ENCODE measurements around the gene PHACTR2. TPM values are rescaled to one million over a fixed set of nuclear protein-coding genes. Genes with fewer than 3 reads are reported as not detected.

PHACTR2 gene
- total RNA-seq, 2 experiments from 2014 or later = 24.2 to 26.2 TPM

DNA sequence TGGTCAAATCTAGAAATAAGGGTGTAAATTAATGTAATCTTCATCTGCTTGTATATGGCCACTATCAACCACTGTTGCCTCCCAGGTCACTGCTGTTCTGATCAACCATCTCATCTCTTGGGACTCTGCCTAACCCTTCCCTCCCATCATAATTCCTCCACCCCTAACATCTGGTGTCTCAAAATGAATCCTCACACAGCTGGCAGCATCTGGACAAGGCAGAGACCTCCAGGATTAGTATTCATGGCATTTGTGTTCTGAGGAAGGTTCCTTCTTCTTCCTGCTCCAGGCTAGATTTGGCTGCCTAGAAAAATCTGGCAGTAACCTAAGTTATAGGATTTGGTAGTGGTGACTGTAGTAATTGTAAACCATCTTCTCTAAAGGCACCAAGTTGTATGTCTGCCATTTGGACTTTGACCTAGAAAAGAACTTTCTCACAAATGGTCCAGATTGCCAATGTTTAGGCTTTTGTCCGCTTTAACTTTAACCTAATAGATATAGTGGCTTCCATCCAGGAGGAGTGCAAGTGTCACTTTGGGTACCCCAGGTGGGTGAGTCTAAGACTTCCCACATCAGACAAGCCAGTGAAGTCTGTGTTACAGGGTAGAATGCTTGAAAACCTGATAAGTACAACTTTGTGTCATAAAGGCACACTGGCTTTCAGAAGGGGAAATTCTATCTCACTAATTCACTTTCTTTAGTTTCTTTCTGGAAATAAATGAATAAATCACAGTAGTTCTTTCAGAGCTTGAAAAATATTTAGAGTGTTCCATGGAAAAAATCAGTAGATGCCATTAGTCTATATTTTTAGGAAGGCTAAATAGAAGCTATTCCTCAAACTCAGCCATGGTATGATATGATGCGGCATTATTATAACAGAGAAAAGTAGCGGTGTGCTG, 3.0 kb upstream of the PHACTR2 start:
- POLR2A ChIA-PET = no interaction called here

DNA sequence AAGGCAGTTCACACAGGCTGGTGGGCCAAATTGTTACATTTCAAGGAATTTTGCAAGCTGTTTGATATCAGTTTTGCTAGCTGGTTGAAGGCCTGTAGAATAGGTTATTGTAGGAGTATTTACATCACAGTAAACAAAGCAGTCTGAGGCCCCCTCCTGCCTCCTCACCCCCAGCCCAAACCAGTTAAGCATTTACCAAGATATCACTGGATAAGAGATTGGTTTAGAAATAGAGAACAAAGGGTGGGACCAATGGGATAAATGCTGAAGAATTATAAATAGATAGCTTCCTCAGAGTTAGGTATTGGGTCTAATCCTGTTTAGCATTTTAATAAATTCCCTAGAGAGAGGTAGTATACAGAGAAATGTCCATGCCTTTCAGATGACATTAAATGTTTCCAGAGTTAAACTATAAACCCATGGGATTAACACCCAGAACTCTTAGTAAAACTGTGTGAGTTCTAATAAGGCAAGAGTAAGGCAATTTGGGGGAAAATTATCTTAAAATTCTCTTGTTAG, 2.3 kb upstream of the PHACTR2 start:
- POLR2A ChIA-PET = no interaction called here
- CTCF ChIA-PET = interaction anchor here (0.6 kb wide), 1 partner anchor 123 kb away, joined by 3 read pairs; no protein-coding TSS in a partner anchor

More for the DNA sequence above, 3.0 kb upstream of the PHACTR2 start:
- CTCF ChIA-PET = no interaction called here

DNA sequence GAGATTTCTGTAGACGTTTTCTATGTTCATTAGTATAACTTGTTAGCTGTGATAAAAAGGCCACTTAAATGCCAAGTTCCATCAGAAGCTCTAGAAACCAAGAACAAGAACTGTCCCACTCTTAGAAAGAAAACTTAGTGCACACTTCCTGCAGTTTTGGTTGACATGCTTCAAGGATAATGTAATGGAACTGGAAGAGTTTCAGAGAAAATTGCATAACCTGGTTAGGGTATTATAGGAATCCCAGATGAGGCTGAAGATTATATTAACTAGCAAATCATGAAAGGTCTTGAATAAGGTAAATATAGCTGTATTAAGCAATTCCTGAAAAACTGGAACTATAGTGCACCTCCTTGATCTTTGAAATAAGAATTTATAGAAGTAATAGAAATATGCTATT, 1.8 kb upstream of the PHACTR2 start:
- ChIA-PET CTCF (interaction anchor here (0.6 to 0.7 kb wide), 3 partner anchors 123 to 820 kb away, joined by 3 read pairs; no protein-coding TSS in a partner anchor), POLR2A (no interaction called here)

DNA sequence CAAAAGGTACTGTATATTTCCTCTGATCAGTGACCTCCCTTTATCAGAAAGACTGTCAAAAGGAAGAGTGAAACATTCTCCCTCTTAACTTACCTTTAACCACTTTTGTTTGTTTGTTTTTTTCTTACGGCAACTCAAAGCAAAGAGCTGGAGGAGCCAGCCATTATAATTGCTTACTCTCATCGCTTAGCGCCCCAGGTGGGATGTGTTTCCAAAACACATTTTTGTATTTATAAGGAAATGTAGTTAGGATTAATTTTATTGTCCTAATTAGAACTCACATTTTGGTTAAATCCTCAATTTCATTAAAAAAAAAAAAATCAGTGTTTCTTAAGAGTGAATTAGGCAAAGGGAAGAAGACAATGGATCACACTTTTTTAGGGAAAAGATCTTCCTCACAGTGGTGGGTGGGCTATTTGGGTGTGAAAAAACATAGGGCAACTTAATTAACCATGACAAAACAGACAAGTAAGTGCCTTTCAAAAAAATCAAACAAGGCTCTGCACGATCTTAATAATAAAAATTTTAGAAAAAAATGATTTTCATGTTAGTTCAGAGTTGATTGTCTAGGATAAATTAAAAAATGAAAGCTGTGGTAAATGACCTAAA, 1.2 kb upstream of the PHACTR2 start:
- CTCF ChIA-PET = interaction anchor here (0.6 to 0.7 kb wide), 2 partner anchors 282 to 820 kb away, joined by 3 read pairs; no protein-coding TSS in a partner anchor

DNA sequence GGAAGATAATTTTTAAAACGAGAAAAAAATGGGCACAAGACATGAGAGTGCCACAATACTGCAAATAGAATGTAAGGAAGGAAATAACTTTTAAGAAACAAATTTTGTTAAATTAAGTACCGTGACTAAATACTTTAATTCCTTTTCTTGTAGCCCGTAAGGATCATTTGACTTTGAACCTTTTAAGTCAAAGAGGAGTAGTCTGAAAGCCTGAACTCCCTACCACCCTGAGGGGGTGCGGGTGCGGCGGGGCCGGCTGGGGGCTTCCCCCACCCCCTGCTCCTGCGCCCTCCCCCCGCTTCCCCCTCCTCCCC, 231 bp upstream of the PHACTR2 start:
- CTCF ChIA-PET = no interaction called here
- POLR2A ChIA-PET = interaction anchor here (0.6 kb wide), 1 partner anchor 380 kb away, joined by 8 read pairs; no protein-coding TSS in a partner anchor

More for the DNA sequence above, 1.2 kb upstream of the PHACTR2 start:
- POLR2A ChIA-PET = no interaction called here

DNA sequence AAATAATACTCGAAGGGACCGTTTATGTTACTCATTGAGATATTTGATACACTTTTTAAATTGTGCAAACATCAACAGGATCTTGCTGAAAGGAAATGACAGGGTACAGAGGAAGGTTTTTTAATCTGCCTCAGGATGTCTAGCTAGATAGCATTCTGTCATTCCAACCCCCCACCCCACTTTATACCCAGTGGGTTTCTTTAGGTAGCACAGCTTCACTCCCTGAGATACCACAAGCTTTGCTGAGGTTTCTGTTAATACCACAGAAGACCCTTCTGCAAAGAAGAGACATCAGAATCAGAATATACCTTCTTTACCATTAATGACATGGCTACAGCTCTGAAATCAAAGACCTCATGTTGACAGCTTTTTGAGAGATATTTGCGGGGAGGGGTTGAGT, 1.3 kb downstream of the PHACTR2 start:
- ChIA-PET POLR2A (no interaction called here), CTCF (interaction anchor here (0.6 kb wide), 1 partner anchor 222 kb away, joined by 3 read pairs; no protein-coding TSS in a partner anchor)

DNA sequence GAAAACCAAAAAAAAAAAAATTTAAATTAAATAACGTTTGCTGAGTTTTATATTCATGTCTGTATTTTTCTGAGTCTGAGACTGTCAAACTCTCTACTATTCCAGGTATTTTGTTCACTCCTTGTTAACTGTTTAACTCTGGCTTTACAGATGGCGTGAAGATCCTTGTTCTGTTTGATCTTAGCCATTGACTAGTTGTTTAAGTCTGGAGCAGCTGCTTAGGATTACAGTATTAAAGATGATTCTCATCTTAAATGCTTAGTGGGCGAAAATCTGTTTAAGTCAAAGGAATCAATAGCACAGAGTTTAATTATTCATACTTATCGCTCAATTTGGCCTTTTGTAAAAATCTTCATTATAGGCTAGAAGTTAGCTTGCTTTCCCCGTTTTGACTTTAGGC, 2.4 kb downstream of the PHACTR2 start:
- CTCF ChIA-PET = interaction anchor here (0.9 kb wide), 1 partner anchor 9 kb away, joined by 3 read pairs; no protein-coding TSS in a partner anchor
- POLR2A ChIA-PET = no interaction called here

DNA sequence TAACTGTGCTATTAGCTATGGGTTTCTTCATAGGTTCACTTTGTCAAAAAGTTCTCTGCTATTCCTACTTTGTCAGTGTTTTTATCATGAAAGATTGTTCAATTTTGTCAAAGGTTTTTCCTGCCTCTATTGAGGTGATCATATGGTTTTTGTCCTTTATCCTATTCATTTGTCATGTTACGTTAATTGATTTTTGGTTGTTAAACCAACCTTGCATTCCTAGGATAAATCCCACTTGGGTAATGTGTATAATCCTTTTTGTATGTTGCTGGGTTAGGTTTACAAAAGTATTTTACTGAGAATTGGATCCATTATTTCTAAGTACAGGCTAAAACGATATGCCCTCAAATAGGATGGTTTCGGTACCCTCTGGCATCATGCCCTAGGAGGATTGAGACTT, 5.0 kb downstream of the PHACTR2 start:
- CTCF ChIA-PET = no interaction called here

DNA sequence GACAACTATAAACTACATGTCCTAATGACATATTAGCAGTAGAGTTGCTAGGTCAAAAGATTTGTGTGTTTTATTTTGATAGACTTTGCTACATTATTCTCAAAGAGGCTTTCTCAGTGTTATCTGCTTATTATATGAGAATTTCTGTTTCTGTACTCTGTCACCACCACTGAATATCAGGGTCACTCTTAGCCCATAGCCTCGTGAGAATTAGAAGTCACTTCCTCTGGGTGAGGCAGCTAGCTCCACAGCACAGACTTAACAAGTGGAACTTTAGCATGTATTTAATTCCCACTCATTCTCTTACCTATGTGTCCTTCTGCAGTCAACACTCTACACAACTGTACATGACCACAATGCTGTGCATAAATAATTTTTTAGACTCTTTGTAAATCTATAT, 6.7 kb downstream of the PHACTR2 start:
- POLR2A ChIA-PET = no interaction called here
- CTCF ChIA-PET = no interaction called here

More for the DNA sequence above, 5.0 kb downstream of the PHACTR2 start:
- POLR2A ChIA-PET = interaction anchor here (0.6 kb wide), 1 partner anchor 65 kb away, joined by 3 read pairs; no protein-coding TSS in a partner anchor

DNA sequence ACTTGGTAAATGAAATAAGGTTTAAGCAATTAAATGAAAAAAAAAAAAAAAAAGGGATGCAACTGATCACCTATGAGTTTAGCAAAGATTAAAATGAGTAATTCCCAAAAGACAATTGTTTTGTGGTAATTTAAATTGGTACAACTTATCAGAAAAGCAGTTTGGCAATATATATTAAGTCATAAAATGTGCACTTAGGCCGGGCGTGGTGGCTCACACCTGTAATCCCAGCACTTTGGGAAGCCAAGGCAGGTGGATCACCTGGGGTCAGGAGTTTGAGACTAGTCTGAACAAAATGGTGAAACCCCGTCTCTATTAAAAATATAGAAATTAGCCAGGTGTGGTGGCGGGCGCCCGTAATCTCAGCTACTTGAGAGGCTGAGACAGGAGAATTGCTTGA, 7.9 kb downstream of the PHACTR2 start:
- CTCF ChIA-PET = no interaction called here
- POLR2A ChIA-PET = no interaction called here

DNA sequence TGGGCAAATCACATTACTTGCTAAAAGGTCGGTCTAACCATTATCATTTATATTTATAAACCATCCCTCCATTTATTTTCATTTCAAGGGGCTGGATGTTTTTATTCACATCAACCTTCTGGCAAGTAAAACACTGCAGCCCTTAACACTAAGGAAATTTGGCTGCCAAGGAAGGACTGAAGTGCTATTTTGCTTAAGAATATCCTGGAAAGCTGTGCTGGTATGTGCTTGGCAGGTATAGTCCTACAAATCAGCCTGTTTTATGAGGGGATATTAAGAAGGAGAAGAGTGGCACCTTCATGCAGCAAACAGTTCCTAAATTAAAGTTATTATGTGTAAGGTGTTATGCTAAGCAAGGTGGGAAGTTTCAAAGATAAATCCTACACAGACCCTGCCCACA, 9.8 kb downstream of the PHACTR2 start:
- ChIA-PET CTCF (no interaction called here), POLR2A (no interaction called here)

DNA sequence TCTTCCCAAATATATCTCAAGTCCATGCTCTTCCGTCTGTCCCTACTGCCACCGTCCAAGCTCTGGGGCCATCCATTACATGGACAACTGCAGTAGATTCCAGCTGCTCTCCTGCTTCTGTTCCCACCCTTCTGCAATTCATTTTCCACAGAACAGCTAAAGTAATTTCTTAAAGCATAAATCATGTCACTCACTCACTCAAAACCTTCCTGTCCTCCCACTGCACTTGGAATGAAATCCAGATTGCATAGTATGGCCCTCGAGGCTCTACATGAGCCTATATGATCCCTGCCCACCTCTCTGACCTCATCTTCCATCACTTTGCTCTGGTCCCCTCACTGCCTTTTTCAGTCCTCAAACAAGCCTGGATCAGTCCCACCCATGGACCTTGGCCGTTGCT, 10.9 kb downstream of the PHACTR2 start:
- CTCF ChIA-PET = interaction anchor here (1.4 kb wide), 1 partner anchor 8 kb away, joined by 3 read pairs; no protein-coding TSS in a partner anchor
- POLR2A ChIA-PET = no interaction called here

DNA sequence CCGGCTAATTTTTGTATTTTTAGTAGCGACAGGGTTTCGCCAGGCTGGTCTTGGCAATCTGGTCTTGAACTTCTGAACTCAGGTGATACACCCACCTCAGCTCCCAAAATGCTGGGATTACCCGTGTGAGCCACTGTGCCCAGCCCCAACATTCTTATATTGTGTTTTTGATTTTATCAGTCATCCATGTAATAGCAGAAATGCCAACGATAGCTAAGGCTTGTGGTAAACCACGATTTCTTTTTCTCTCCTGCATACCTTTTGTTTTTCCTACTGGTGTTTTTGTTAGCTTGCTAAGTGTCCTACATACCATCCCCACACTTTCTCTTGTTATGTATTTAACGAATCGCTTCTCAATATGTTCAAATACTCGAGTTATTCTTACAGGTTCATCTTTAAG, 12.1 kb downstream of the PHACTR2 start:
- ChIA-PET CTCF (interaction anchor here (1.1 to 1.4 kb wide), 2 partner anchors 9 to 144 kb away, joined by 3 read pairs; no protein-coding TSS in a partner anchor), POLR2A (no interaction called here)

DNA sequence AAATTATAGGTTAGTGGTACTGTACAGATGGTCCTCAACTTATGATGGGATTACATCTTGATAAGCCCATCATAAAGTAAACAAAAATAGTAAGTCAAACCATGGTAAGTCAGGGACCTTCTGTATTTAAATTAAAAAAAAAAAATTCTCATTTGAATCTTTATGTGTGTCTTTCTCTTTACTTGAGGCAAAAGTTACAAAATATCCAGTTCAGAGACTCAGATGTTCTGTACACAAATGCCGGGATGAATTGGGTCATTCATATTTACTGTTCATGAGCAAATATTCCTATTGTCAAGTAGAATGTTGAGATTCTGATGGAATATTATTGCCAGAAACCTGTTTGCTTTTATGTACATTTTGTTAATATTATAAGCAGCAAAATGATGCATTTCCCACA, 13.4 kb downstream of the PHACTR2 start:
- POLR2A ChIA-PET = no interaction called here
- CTCF ChIA-PET = no interaction called here

DNA sequence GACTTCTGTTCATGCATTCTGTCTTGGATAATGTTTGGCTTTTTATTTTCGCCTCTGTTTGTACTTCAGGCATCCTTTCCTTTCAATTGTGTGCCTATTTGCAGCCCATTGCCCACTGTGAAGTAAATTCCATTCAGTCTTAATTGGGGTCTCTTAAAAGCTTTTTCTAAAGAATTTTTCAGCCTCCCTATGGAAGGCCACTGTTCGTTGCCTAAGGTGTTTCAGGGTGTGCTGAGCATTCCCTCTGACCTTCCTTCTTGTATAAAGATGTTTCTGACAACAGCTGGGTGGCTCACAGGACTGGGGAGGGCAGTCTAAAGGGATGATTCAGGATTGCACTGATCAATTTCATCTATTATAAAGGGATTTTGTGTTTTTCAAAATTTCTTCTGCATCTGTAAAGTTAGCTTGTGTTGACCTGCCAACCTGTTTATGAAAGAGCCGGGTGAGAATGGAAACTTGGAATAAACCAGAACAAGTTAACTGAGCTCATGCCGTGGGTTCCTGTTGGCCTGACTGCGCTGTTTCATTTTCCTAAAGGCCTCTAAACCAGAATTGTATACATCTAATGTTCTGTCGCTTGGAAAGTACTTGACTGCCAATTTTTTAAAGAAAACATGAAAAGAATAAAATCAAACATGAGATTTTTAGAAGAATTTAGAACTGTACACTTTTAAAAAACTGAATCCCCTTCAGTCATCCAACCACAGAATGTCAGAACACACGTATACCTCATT, 14.3 kb downstream of the PHACTR2 start:
- CTCF ChIA-PET = no interaction called here
- POLR2A ChIA-PET = no interaction called here

DNA sequence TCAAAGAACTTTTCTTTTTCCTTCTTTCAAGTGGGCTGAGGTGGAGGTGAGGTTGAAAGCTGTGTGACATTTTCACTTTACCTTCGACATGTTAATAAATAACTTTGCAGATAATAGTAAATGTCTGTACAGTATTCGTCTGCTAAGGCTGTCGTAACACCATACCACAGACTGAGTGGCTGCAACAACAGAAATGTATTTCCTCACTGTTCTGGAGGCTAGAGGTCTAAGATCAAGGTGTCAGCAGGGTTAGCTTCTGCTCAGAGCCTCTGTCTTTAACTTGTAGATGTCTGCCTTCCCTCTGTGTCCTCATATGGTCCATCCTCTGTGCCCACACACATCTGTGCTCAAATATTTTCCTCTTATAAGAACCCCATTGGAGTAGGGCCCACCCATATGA, 14.9 kb downstream of the PHACTR2 start:
- POLR2A ChIA-PET = no interaction called here
- CTCF ChIA-PET = no interaction called here

DNA sequence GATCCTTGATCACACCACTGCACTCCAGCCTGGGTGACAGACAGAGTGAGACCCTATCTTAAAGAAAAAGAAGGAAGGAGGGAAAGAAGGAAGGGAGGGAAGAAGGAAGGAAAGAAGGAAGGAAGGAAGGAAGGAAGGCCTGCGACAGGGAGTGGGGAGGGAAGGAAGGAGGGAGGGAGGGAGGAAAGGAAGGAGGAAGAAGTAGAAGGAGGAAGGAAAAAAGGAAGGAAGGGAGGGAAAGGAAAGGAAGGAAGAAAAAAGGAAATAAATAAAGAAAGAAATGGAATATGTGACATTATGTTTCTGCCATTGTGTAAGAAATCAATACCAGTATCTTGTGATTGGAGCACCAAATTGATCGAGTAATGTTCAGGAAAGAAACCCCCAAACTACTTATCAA, 16.2 kb downstream of the PHACTR2 start:
- POLR2A ChIA-PET = no interaction called here
- CTCF ChIA-PET = no interaction called here

DNA sequence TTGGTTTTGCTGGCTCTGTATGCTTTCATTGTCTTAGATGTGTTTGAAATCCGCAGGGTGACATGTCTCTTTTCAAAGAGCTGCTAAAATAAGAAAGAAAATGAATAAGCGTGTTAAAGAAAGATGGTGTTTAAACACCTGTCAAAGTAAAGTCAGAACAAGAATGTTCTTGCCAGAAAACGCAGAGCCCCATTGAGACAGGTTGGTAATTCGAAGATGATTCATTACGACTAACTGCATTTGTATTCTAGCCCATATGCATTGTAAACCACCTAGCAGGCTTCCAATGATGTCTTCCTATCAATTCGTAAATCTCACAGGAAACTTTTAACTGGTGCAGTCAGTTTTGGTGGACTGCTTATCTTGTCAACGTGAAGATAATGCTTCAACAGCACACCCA, 16.8 kb downstream of the PHACTR2 start:
- ChIA-PET POLR2A (no interaction called here), CTCF (no interaction called here)

DNA sequence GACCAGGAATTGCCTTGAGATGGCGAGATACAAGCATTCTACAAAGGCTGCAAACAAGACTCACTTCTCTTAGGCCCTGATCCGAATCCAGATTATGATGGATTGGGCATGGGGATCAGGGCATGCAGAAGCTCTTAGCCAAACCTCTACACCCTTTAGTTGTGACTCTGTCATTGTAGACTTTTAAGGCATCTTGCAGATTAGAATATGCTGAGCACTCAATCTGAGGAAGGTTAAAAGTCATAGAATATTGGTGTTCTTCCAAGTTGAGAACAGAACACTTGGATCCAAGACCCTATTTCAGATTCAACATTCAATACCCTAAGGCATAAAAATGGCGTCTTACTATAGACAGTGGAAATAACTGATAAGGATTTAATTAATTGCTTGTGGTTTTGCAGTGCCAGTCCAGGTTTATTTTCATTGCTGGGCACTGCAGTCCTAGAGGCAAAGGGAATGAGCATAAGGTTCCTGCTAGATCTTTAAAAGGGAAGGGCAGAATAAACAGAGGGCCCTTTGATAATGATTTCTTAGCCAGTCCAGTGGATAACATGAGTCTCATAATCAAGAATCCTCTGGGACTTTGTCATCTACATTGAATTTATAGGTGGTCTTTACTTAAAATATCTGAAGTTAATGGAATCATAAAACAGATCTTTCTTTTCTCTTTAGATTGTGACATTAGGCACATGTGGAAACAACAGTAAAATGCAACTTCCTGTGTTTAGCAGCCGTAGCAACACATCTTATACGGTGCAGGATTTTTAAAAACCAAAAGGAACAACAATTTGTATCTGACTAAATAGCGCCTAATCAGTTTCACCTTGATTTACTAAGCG, 17.6 kb downstream of the PHACTR2 start:
- POLR2A ChIA-PET = no interaction called here
- CTCF ChIA-PET = no interaction called here

Measured in activated CD8-positive, alpha-beta memory T cell treated with anti-CD3 and anti-CD28 coated beads for 36 hours (primary cell).